H1 (cell line): Measurements from ENCODE around the gene BRICD5. TPM values are rescaled to one million over a fixed set of nuclear protein-coding genes. Genes with fewer than 3 reads are reported as not detected.

Source experiments
- CTCF ChIA-PET: fragments of 300-600 bp; sonication (Branson Sonifier 250); formaldehyde crosslinking; loops from one replicate; lab custom pipeline; 2021; ENCODE audit not compliant: partially characterized antibody; lab: Charles Lee
- POLR2A ChIA-PET: fragments of 300-600 bp; sonication (Branson Sonifier 250); formaldehyde crosslinking; loops from one replicate; lab custom pipeline; 2021; ENCODE audit warnings: inconsistent platforms; ENCODE audit not compliant: partially characterized antibody; lab: Charles Lee
- DNase-seq, 2 experiments: peaks; one replicate each; pipeline versions ENCODE4 v3.0.0 to v3.0.0-alpha.2; 2010 to 2022; ENCODE audit warnings: low spot score in 2 of 2, low read depth in 1 of 2, mixed read lengths in 1 of 2
- FAIRE-seq: peaks from 2 replicates; lab custom pipeline; 2011; peaks lifted over from hg19 to GRCh38; lab: Jason Lieb, UNC
- H2AFZ ChIP-seq: 2 replicates; pipeline ENCODE4 v1.8.1; 2012; ENCODE audit warnings: low read length, inconsistent platforms
- H2AK5ac ChIP-seq: 2 replicates; pipeline ENCODE4 v1.6.1; 2013; ENCODE audit warnings: low read depth, low read length
- H2BK120ac ChIP-seq: replicated peaks from 2 replicates; pipeline ENCODE3; 2013; ENCODE audit warnings: low read depth, low read length, inconsistent platforms
- H2BK12ac ChIP-seq: 2 replicates; pipeline ENCODE4 v1.6.1; 2013; ENCODE audit warnings: low read depth, low read length
- H2BK15ac ChIP-seq: 2 replicates; pipeline ENCODE4 v1.6.1; 2013; ENCODE audit warnings: low read length
- H2BK20ac ChIP-seq: 2 replicates; pipeline ENCODE4 v1.6.1; 2013; ENCODE audit warnings: low read length
- H2BK5ac ChIP-seq: 2 replicates; pipeline ENCODE4 v1.6.1; 2013; ENCODE audit warnings: low read depth, low read length
- H3K14ac ChIP-seq: 2 replicates; pipeline ENCODE4 v1.6.1; 2013; ENCODE audit warnings: inconsistent platforms; ENCODE audit not compliant: insufficient read length
- H3K18ac ChIP-seq: 2 replicates; pipeline ENCODE4 v1.6.1; 2013; ENCODE audit warnings: low read length; ENCODE audit errors: extremely low read depth
- H3K23ac ChIP-seq: 2 replicates; pipeline ENCODE4 v1.6.1; 2013; ENCODE audit warnings: inconsistent platforms; ENCODE audit not compliant: insufficient read length
- H3K23me2 ChIP-seq: 2 replicates; pipeline ENCODE4 v1.6.1; 2013; ENCODE audit warnings: low read depth, low read length
- H3K27ac ChIP-seq: 2 replicates; pipeline ENCODE4 v1.6.1; 2011; ENCODE audit warnings: low read depth, low read length, inconsistent platforms
- H3K27me3 ChIP-seq, 4 experiments: replicated peaks in 1 of 4; 1 replicate in 1 of 4; 2 replicates in 3 of 4; pipeline versions ENCODE4 v1.6.1 to v1.8.1; 2011 to 2013; ENCODE audit warnings: low read length in 3 of 4, mild to moderate bottlenecking in 3 of 4, inconsistent platforms in 2 of 4, mixed read lengths in 2 of 4, moderate library complexity in 1 of 4; ENCODE audit not compliant: control insufficient read depth in 3 of 4, insufficient read depth in 3 of 4; ENCODE audit errors: extremely low read depth in 1 of 4
- H3K36me3 ChIP-seq, 4 experiments: 2 replicates each; pipeline versions ENCODE4 v1.6.1 to v1.8.1; 2011 to 2013; ENCODE audit warnings: mild to moderate bottlenecking in 4 of 4, low read length in 3 of 4, moderate library complexity in 2 of 4, control low read depth in 1 of 4, inconsistent platforms in 1 of 4; ENCODE audit not compliant: insufficient read depth in 4 of 4, control insufficient read depth in 2 of 4
- H3K4ac ChIP-seq: replicated peaks from 2 replicates; pipeline ENCODE3; 2013; ENCODE audit warnings: low read length, low read depth, mixed read lengths, inconsistent platforms; ENCODE audit not compliant: insufficient read length
- H3K4me1 ChIP-seq, 4 experiments: replicated peaks in 1 of 4; 1 replicate in 1 of 4; 2 replicates in 3 of 4; pipeline versions ENCODE4 v1.6.1 to v1.8.1; 2011 to 2013; ENCODE audit warnings: low read length in 3 of 4, inconsistent platforms in 2 of 4, mixed read lengths in 1 of 4; ENCODE audit not compliant: insufficient read depth in 4 of 4, control insufficient read depth in 3 of 4
- H3K4me2 ChIP-seq, 2 experiments: 2 replicates each; pipeline versions ENCODE4 v1.6.1 to v1.8.1; 2011 to 2013; ENCODE audit warnings: low read depth in 2 of 2, low read length in 2 of 2, control low read depth in 1 of 2, inconsistent platforms in 1 of 2, mild to moderate bottlenecking in 1 of 2; ENCODE audit not compliant: insufficient read depth in 1 of 2
- H3K4me3 ChIP-seq, 4 experiments: fragments of 200-600, 300-600 bp in 1 of 4; sonication (generic), shearing (Covaris generic), sonication (Bioruptor Twin) in 1 of 4; 2 replicates each; pipeline versions ENCODE4 v1.5.1 to v1.8.1; 2011 to 2016; ENCODE audit warnings: low read length in 4 of 4, low read depth in 3 of 4, control low read depth in 2 of 4, inconsistent platforms in 2 of 4, mild to moderate bottlenecking in 2 of 4, mixed read lengths in 1 of 4, moderate library complexity in 1 of 4; ENCODE audit not compliant: insufficient read depth in 2 of 4; ENCODE audit errors: extremely low read depth in 1 of 4
- H3K56ac ChIP-seq: replicated peaks from 2 replicates; pipeline ENCODE3; 2013; ENCODE audit warnings: low read depth, mild to moderate bottlenecking, mixed read lengths, low read length, inconsistent platforms; ENCODE audit not compliant: insufficient read length
- H3K79me1 ChIP-seq: 2 replicates; pipeline ENCODE4 v1.6.1; 2013; ENCODE audit warnings: low read depth, low read length, control low read depth
- H3K79me2 ChIP-seq, 2 experiments: 2 replicates each; pipeline versions ENCODE4 v1.6.1 to v1.8.1; 2012 to 2013; ENCODE audit warnings: low read length in 2 of 2, mild to moderate bottlenecking in 2 of 2, inconsistent platforms in 1 of 2; ENCODE audit not compliant: insufficient read depth in 2 of 2, control insufficient read depth in 1 of 2
- H3K9ac ChIP-seq, 4 experiments: replicated peaks in 1 of 4; 1 replicate in 1 of 4; 2 replicates in 3 of 4; pipeline versions ENCODE4 v1.6.1 to v1.8.1; 2011 to 2013; ENCODE audit warnings: low read depth in 3 of 4, low read length in 3 of 4, control low read depth in 2 of 4, mild to moderate bottlenecking in 2 of 4, moderate library complexity in 2 of 4, inconsistent platforms in 1 of 4; ENCODE audit errors: extremely low read depth in 1 of 4
- H3K9me3 ChIP-seq, 2 experiments: 2 replicates each; pipeline versions ENCODE4 v1.6.1 to v1.8.1; 2012 to 2013; ENCODE audit warnings: mild to moderate bottlenecking in 2 of 2, moderate library complexity in 2 of 2, control low read depth in 1 of 2, inconsistent platforms in 1 of 2, low read depth in 1 of 2, low read length in 1 of 2, mixed read lengths in 1 of 2; ENCODE audit not compliant: insufficient read depth in 2 of 2
- H4K20me1 ChIP-seq, 2 experiments: replicated peaks in 1 of 2; 2 replicates each; pipeline versions ENCODE3 to v1.8.1; 2011 to 2013; ENCODE audit warnings: inconsistent platforms in 2 of 2, low read length in 2 of 2, mild to moderate bottlenecking in 1 of 2; ENCODE audit not compliant: insufficient read depth in 2 of 2, control insufficient read depth in 1 of 2
- H4K5ac ChIP-seq: 2 replicates; pipeline ENCODE4 v1.6.1; 2013; ENCODE audit warnings: low read length, low read depth, mixed read lengths, inconsistent platforms; ENCODE audit not compliant: insufficient read length
- H4K8ac ChIP-seq: 2 replicates; pipeline ENCODE4 v1.8.0; 2013; ENCODE audit warnings: mild to moderate bottlenecking, moderate library complexity, low read length, inconsistent platforms; ENCODE audit not compliant: insufficient read depth; ENCODE audit errors: extremely low read depth
- H4K91ac ChIP-seq: replicated peaks from 2 replicates; pipeline ENCODE3; 2013; ENCODE audit warnings: low read length, mixed read lengths, inconsistent platforms; ENCODE audit not compliant: insufficient read length
- EP300 ChIP-seq, 2 experiments: IDR thresholded peaks; 1 replicate in 1 of 2; 2 replicates in 1 of 2; pipeline ENCODE4 v1.6.1; 2011 to 2012; ENCODE audit warnings: low read depth in 2 of 2, low read length in 2 of 2, mild to moderate bottlenecking in 2 of 2, borderline replicate concordance in 1 of 2, inconsistent platforms in 1 of 2, moderate library complexity in 1 of 2
- JUN ChIP-seq: IDR thresholded peaks from 2 replicates; pipeline ENCODE4 v1.6.1; 2011; ENCODE audit warnings: low read depth, mild to moderate bottlenecking, improper control_type of control experiment, low read length
- MAFK ChIP-seq: IDR thresholded peaks from 2 replicates; pipeline ENCODE4 v1.6.1; 2012; ENCODE audit warnings: low read depth, mild to moderate bottlenecking, improper control_type of control experiment, low read length
- PHF8 ChIP-seq: fragments of 200-600 bp; sonication (generic); conservative IDR thresholded peaks from 2 replicates; pipeline ENCODE4 v1.7.1; 2012; ENCODE audit warnings: low read depth, mild to moderate bottlenecking, inconsistent platforms, low read length, moderate library complexity
- POU5F1 ChIP-seq: IDR thresholded peaks from 2 replicates; pipeline ENCODE4 v1.6.1; 2011; ENCODE audit warnings: low read depth, mild to moderate bottlenecking, low read length, moderate library complexity
- RXRA ChIP-seq: IDR thresholded peaks from 2 replicates; pipeline ENCODE4 v1.6.1; 2011; ENCODE audit warnings: low read depth, mild to moderate bottlenecking, low read length, moderate library complexity; ENCODE audit not compliant: insufficient read depth
- SAP30 ChIP-seq: fragments of 300-600 bp; sonication (generic); IDR thresholded peaks from 2 replicates; pipeline ENCODE4 v1.7.1; 2012; ENCODE audit warnings: low read length, moderate library complexity, mild to moderate bottlenecking, inconsistent platforms; ENCODE audit not compliant: insufficient read depth, insufficient replicate concordance
- SIRT6 ChIP-seq: IDR thresholded peaks from one replicate; pipeline ENCODE4 v1.7.1; 2012; ENCODE audit warnings: low read length, inconsistent platforms
- SP2 ChIP-seq: IDR thresholded peaks from 2 replicates; pipeline ENCODE4 v1.6.1; 2012; ENCODE audit warnings: mild to moderate bottlenecking, low read length, inconsistent platforms
- TAF7 ChIP-seq: optimal IDR thresholded peaks from 2 replicates; pipeline ENCODE3; 2011; ENCODE audit warnings: low read depth, mild to moderate bottlenecking, inconsistent platforms, low read length, moderate library complexity, borderline replicate concordance
- WGBS, 2 experiments: shearing (Covaris generic) in 1 of 2; methylation state at CpG; one replicate each; pipeline versions ENCODE4 v1.1.6 to v1.1.7; 2013 to 2015; ENCODE audit warnings: low lambda C conversion rate in 2 of 2, mixed read lengths in 2 of 2, inconsistent platforms in 1 of 2, low coverage in 1 of 2, missing lambda C conversion rate in 1 of 2; ENCODE audit not compliant: insufficient replicate concordance in 2 of 2, insufficient coverage in 1 of 2, insufficient read length in 1 of 2; ENCODE audit errors: extremely low coverage in 1 of 2, missing lambda C conversion rate in 1 of 2; 5-methylcytosine and 5-hydroxymethylcytosine counted together
- polyA plus RNA-seq, 7 experiments: library from polyadenylated mRNA; depleted of rRNA in 3 of 7; stranded (reverse) in 5 of 7; unstranded in 2 of 7; fragments of >200 nt in 5 of 7; fragments of 200-250 nt in 2 of 7; gene quantifications; 1 replicate in 5 of 7; 2 replicates in 1 of 7; 4 replicates in 1 of 7; pipeline versions ENCODE4 v1.2.1 to v1.2.3, GENCODE V29; 2011 to 2013; ENCODE audit warnings: missing spikeins in 2 of 7, mixed read lengths in 2 of 7
- total RNA-seq: library from RNA; stranded (reverse); fragmentation: NEBNext Ultra II Directional; extraction: Animal tissue kit (Norgen Biotek cat#: 25700); gene quantifications from 2 replicates; pipeline ENCODE4 v1.2.1, GENCODE V29; 2021

The BRICD5 gene
- total and polyA plus RNA-seq, 2 of the 8 experiments (the other 6 are each of a cell fraction or from before 2014, with no cell fraction given) = 8.5 to 14.2 TPM

DNA sequence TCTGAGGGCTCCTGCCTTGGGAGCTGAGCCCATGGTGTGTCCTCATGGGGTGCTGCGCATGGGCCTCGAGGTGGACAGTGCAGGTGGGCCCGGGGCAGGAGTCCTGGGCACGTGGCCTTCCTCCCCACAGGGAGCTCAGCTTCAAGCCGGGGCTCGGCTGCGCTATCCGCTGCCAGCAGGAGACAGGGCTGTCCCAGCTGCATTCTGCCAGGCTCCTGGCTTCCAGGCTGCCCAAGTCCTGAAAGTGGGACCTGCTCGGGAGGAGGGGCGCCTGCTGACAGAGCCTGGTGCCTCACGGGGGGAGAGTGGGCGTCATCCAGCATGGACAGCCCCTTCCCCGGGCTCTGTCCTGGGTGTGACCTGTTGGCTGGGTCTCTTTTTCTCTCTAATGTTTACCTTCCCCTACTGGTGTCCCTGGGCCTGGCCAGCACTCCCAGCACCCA, 48.0 kb downstream of the BRICD5 start:
- H3K4me1 ChIP-seq = peaks cover 0 to 21% (median 11%) of the 10 kb centered on the region in 4 experiments; a peak in 3 of 7 replicates
- no peak overlapping the region for H3K56ac ChIP-seq
- no peak overlapping the region for H3K4ac ChIP-seq
- ChIA-PET CTCF (interaction anchor here (1.1 to 1.4 kb wide), 3 partner anchors 15 to 22 kb away, joined by 3 to 5 read pairs (median 5); no protein-coding TSS in a partner anchor), POLR2A (interaction anchor here (0.7 to 15.0 kb wide), 6 partner anchors 9 to 49 kb away, joined by 3 to 312 read pairs (median 4); partner anchors contain the start of gene RAB26)
- TF ChIP-seq EP300 (IDR thresholded peaks at IDR 0.05; ENCODE audit: borderline replicate concordance in 1 of 2, low read depth in 2 of 2, low read length in 2 of 2) = no peak
- TF ChIP-seq SAP30 = no peak
- no peak for TF ChIP-seq MAFK
- no peak for TF ChIP-seq POU5F1
- no peak for TF ChIP-seq SIRT6
- TF ChIP-seq TAF7 = no peak
- TF ChIP-seq JUN = no peak
- TF ChIP-seq PHF8 = no peak
- no peak for TF ChIP-seq RXRA
- TF ChIP-seq SP2 = no peak
- no peak overlapping the region for H2BK20ac ChIP-seq
- no peak overlapping the region for H2BK12ac ChIP-seq
- H3K27ac ChIP-seq = no peak overlapping the region
- WGBS, 2 experiments = 91% methylated on average over 9 of the region's 13 CpGs; no CpG with 5 or more reads in 1 of the 2 experiments
- peaks cover 7 to 17% (median 14%) of the 10 kb centered on the region in 4 experiments; a peak in 7 of 8 replicates for H3K36me3 ChIP-seq
- DNase-seq (no peak), FAIRE-seq (no peak)
- H4K20me1 ChIP-seq = peaks cover 26 to 44% of the 10 kb centered on the region in 2 experiments
- H4K91ac ChIP-seq = no peak overlapping the region
- H2BK15ac ChIP-seq = no peak overlapping the region
- no peak overlapping the region for H3K9ac ChIP-seq
- H3K14ac ChIP-seq = no peak overlapping the region
- H3K9me3 ChIP-seq = peaks cover 0 to 17% of the 10 kb centered on the region in 2 experiments; a peak in 1 of 4 replicates
- H2AFZ ChIP-seq = no peak overlapping the region
- H3K27me3 ChIP-seq = no peaks in the 10 kb centered on the region
- H2BK120ac ChIP-seq = no peak overlapping the region
- no peak overlapping the region for H3K23ac ChIP-seq
- H2AK5ac ChIP-seq = no peak overlapping the region
- no peak overlapping the region for H4K8ac ChIP-seq
- H3K79me1 ChIP-seq = peaks cover 24% of the 10 kb centered on the region
- no peak overlapping the region for H3K4me3 ChIP-seq
- no peaks in the 10 kb centered on the region; the same call in 1 of the 2 replicates for H3K23me2 ChIP-seq
- H2BK5ac ChIP-seq = no peak overlapping the region
- H3K79me2 ChIP-seq = peaks cover 23 to 68% of the 10 kb centered on the region in 2 experiments
- H4K5ac ChIP-seq = no peak overlapping the region
- no peak overlapping the region for H3K4me2 ChIP-seq
- H3K18ac ChIP-seq = no peak overlapping the region
